Measurements from ENCODE around the gene CEACAM1. TPM values are rescaled to one million over a fixed set of nuclear protein-coding genes. Genes with fewer than 3 reads are reported as not detected.
"Not testable (repeated sequence)": the region's sequence is repeated elsewhere in the genome, so short reads cannot be mapped to it uniquely, and the experiment has no call there.

CEACAM1 gene
- total RNA-seq, 2 donors from 2014 or later: 21.4 to 35.8 TPM

GRCh38 chr19:42554046-42554575, 25.8 kb upstream of the CEACAM1 start:
- Histone ChIP-seq H3K36me3 (no peaks in the 10 kb centered on the region), H3K9me3 (no peaks in the 10 kb centered on the region), H3K4me1 (replicated peaks) (no peaks in the 10 kb centered on the region), H3K4me3 (no peak overlapping the region), H3K27ac (no peak overlapping the region), H3K27me3 (replicated peaks; ENCODE audit: insufficient read depth) (no peaks in the 10 kb centered on the region)
- intact Hi-C loops (cut with DNase I): no loop called here
- DNase-seq (ENCODE audit: low spot score): no peak
- TF ChIP-seq POLR2AphosphoS5 (IDR thresholded peaks at IDR 0.05): no peak
- TF ChIP-seq CTCF (IDR thresholded peaks at IDR 0.05): no peak
- TF ChIP-seq POLR2A (IDR thresholded peaks at IDR 0.05): no peak
- 96% methylated on average over 3 of the region's 3 CpGs for WGBS

- TF ChIP-seq POLR2A (IDR thresholded peaks at IDR 0.05): no peak
- TF ChIP-seq POLR2AphosphoS5 (IDR thresholded peaks at IDR 0.05): no peak
- no peak for TF ChIP-seq CTCF (IDR thresholded peaks at IDR 0.05)
- intact Hi-C loops (cut with DNase I): no loop called here
- 79% methylated on average over 8 of the region's 8 CpGs for WGBS
Observed at GRCh38 chr19:42553292-42554045, 25.2 kb upstream of the CEACAM1 start.

GRCh38 chr19:42552086-42553065, 24.1 kb upstream of the CEACAM1 start:
- no peak overlapping the region for H3K4me3 ChIP-seq
- no peaks in the 10 kb centered on the region for H3K36me3 ChIP-seq
- H3K9me3 ChIP-seq: no peaks in the 10 kb centered on the region
- no peak for DNase-seq (ENCODE audit: low spot score)
- H3K4me1 ChIP-seq (replicated peaks): no peaks in the 10 kb centered on the region
- 88% methylated on average over 8 of the region's 8 CpGs for WGBS
- no peak for TF ChIP-seq POLR2A (IDR thresholded peaks at IDR 0.05)
- no peak for TF ChIP-seq CTCF (IDR thresholded peaks at IDR 0.05)
- no peak for TF ChIP-seq POLR2AphosphoS5 (IDR thresholded peaks at IDR 0.05)
- H3K27me3 ChIP-seq (replicated peaks; ENCODE audit: insufficient read depth): no peaks in the 10 kb centered on the region
- H3K27ac ChIP-seq: no peak overlapping the region
- intact Hi-C loops (cut with DNase I): no loop called here

More at GRCh38 chr19:42553292-42554045, 25.2 kb upstream of the CEACAM1 start:
- Histone ChIP-seq H3K27ac (no peak overlapping the region), H3K27me3 (replicated peaks; ENCODE audit: insufficient read depth) (no peaks in the 10 kb centered on the region), H3K36me3 (no peaks in the 10 kb centered on the region), H3K4me3 (no peak overlapping the region), H3K4me1 (replicated peaks) (no peaks in the 10 kb centered on the region), H3K9me3 (no peaks in the 10 kb centered on the region)
- DNase-seq (ENCODE audit: low spot score): no peak

GRCh38 chr19:42550521-42550920, 22.2 kb upstream of the CEACAM1 start:
- H3K27ac ChIP-seq; H3K4me1 ChIP-seq (replicated peaks); H3K9me3 ChIP-seq; intact Hi-C loops (cut with DNase I); DNase-seq (ENCODE audit: low spot score); H3K27me3 ChIP-seq (replicated peaks; ENCODE audit: insufficient read depth); H3K36me3 ChIP-seq; H3K4me3 ChIP-seq: not testable (repeated sequence)
- 94% methylated on average over 6 of the region's 6 CpGs for WGBS

- DNase-seq (ENCODE audit: low spot score); H3K27ac ChIP-seq; H3K9me3 ChIP-seq; H3K27me3 ChIP-seq (replicated peaks; ENCODE audit: insufficient read depth); H3K36me3 ChIP-seq; H3K4me1 ChIP-seq (replicated peaks); H3K4me3 ChIP-seq; intact Hi-C loops (cut with DNase I): not testable (repeated sequence)
- 95% methylated on average over 1 of the region's 1 CpG for WGBS
Observed at GRCh38 chr19:42549067-42549466, 20.8 kb upstream of the CEACAM1 start.
